SK-N-SH treated with all-trans-retinoic acid at 6 μM for 48 hours (cell line): ENCODE measurements around the gene TAS2R1.

Experiments used
- ATAC-seq: fragments of 200-7000 bp; cut with Tn5 transposase; 3 replicates; pipeline ENCODE4 v1.9.1; 2020; ENCODE audit warnings: mild to moderate bottlenecking, moderate library complexity
- ARNTL ChIP-seq: fragments of 450-650 bp; formaldehyde crosslinking; IDR thresholded peaks from 2 replicates; pipeline ENCODE4 v1.5.0; 2020; ENCODE audit warnings: low read depth, mild to moderate bottlenecking, moderate library complexity, borderline replicate concordance
- BACH2 ChIP-seq: fragments of 250-450 bp; sonication (Bioruptor Pico); IDR thresholded peaks from 2 replicates; pipeline ENCODE4 v1.9.0; 2021; ENCODE audit warnings: mild to moderate bottlenecking, borderline replicate concordance
- CSDC2 ChIP-seq: fragments of 250-450 bp; sonication (Bioruptor Pico); IDR thresholded peaks from 2 replicates; pipeline ENCODE4 v1.5.0; 2020; ENCODE audit warnings: mild to moderate bottlenecking, moderate library complexity
- ESRRG ChIP-seq: fragments of 250-450 bp; sonication (Bioruptor Pico); IDR thresholded peaks from 2 replicates; pipeline ENCODE4 v1.6.1; 2021; ENCODE audit warnings: mild to moderate bottlenecking
- ISL1 ChIP-seq: fragments of 250-450 bp; sonication (Bioruptor Pico); IDR thresholded peaks from 2 replicates; pipeline ENCODE4 v2.1.2; 2022; ENCODE audit warnings: mild to moderate bottlenecking, moderate library complexity
- OSR1 ChIP-seq: fragments of 250-450 bp; sonication (Bioruptor Pico); IDR thresholded peaks from 2 replicates; pipeline ENCODE4 v1.8.0; 2022; ENCODE audit warnings: moderate library complexity, mild to moderate bottlenecking, inconsistent platforms
- PPARA ChIP-seq: fragments of 250-450 bp; sonication (Bioruptor Pico); IDR thresholded peaks from 2 replicates; pipeline ENCODE4 v1.5.0; 2020; ENCODE audit warnings: mild to moderate bottlenecking, borderline replicate concordance
- RARB ChIP-seq: fragments of 250-450 bp; sonication (Bioruptor Pico); IDR thresholded peaks from 2 replicates; pipeline ENCODE4 v1.8.0; 2021; ENCODE audit warnings: mild to moderate bottlenecking, moderate library complexity
- SNAI2 ChIP-seq: fragments of 250-450 bp; sonication (Bioruptor Pico); IDR thresholded peaks from 2 replicates; pipeline ENCODE4 v1.5.0; 2020; ENCODE audit warnings: mild to moderate bottlenecking, moderate library complexity
- TCF4 ChIP-seq: fragments of 250-450 bp; sonication (Bioruptor Pico); IDR thresholded peaks from 2 replicates; pipeline ENCODE4 v1.8.0; 2021; ENCODE audit warnings: mild to moderate bottlenecking, moderate library complexity, borderline replicate concordance
- TOX ChIP-seq: fragments of 250-450 bp; sonication (Bioruptor Pico); IDR thresholded peaks from 2 replicates; pipeline ENCODE4 v1.8.0; 2021; ENCODE audit warnings: mild to moderate bottlenecking, moderate library complexity, borderline replicate concordance
- ZC3H10 ChIP-seq: fragments of 250-450 bp; sonication (Bioruptor Pico); IDR thresholded peaks from 2 replicates; pipeline ENCODE4 v1.5.1; 2021; ENCODE audit warnings: mild to moderate bottlenecking, moderate library complexity
- ZFP3 ChIP-seq: fragments of 250-450 bp; sonication (Bioruptor Pico); IDR thresholded peaks from 2 replicates; pipeline ENCODE4 v1.5.0; 2020; ENCODE audit warnings: mild to moderate bottlenecking, moderate library complexity
- ZFP30 ChIP-seq: fragments of 450-650 bp; formaldehyde crosslinking; IDR thresholded peaks from 2 replicates; pipeline ENCODE4 v1.5.0; 2022; ENCODE audit warnings: mild to moderate bottlenecking, moderate library complexity
- ZNF565 ChIP-seq: fragments of 450-650 bp; formaldehyde crosslinking; conservative IDR thresholded peaks from 2 replicates; pipeline ENCODE4 v1.5.0; 2020; ENCODE audit warnings: low read depth, mild to moderate bottlenecking, moderate library complexity
- ZNF8 ChIP-seq: fragments of 450-650 bp; formaldehyde crosslinking; IDR thresholded peaks from 2 replicates; pipeline ENCODE4 v1.5.0; 2020; ENCODE audit warnings: mild to moderate bottlenecking, moderate library complexity
- TF ChIP-seq, protein P1 (sequence below): fragments of 250-450 bp; sonication (Bioruptor Pico); IDR thresholded peaks from 2 replicates; pipeline ENCODE4 v1.5.0; 2020; ENCODE audit warnings: mild to moderate bottlenecking, moderate library complexity
- TF ChIP-seq, protein P2 (sequence below): fragments of 250-450 bp; sonication (Bioruptor Pico); IDR thresholded peaks from 2 replicates; pipeline ENCODE4 v1.5.1; 2020; ENCODE audit warnings: low read depth, mild to moderate bottlenecking, moderate library complexity
- TF ChIP-seq, protein P3 (sequence below): fragments of 250-450 bp; sonication (Bioruptor Pico); IDR thresholded peaks from 2 replicates; pipeline ENCODE4 v1.8.0; 2020; ENCODE audit warnings: mild to moderate bottlenecking, moderate library complexity, borderline replicate concordance
- TF ChIP-seq, protein P4 (sequence below): fragments of 250-450 bp; sonication (Bioruptor Pico); IDR thresholded peaks from 2 replicates; pipeline ENCODE4 v1.5.1; 2021; ENCODE audit warnings: mild to moderate bottlenecking, moderate library complexity

The TAS2R1 gene

DNA sequence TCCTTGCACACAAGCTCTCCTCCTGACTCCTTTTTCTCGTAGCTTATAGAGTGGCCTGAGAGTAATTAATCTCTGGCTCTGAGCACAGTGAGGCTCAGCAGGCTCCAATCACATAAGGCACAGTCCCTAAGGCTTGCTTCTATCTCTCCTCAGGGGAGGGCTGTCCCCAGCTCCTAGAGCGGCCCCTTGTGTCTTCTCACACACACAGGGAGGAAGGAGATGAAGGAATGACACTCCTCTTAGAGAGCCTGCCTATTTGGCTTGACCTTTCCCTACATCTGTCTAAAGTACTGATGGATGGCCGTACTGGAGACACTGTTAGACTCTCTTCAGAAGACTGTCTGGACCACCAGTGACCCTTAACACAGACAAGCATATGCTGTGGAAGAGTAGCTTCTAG, 12.9 kb downstream of the TAS2R1 start:
- TF ChIP-seq SNAI2 (CRISPR knock-in tag) (no peak), ZFP3 (CRISPR knock-in tag) (no peak), ESRRG (no peak), TCF4 (CRISPR knock-in tag) (no peak), ZFP30 (CRISPR knock-in tag) (no peak), BACH2 (no peak), TOX (CRISPR knock-in tag) (no peak), ISL1 (no peak), PPARA (CRISPR knock-in tag) (no peak)
- TF ChIP-seq, protein P1, sequence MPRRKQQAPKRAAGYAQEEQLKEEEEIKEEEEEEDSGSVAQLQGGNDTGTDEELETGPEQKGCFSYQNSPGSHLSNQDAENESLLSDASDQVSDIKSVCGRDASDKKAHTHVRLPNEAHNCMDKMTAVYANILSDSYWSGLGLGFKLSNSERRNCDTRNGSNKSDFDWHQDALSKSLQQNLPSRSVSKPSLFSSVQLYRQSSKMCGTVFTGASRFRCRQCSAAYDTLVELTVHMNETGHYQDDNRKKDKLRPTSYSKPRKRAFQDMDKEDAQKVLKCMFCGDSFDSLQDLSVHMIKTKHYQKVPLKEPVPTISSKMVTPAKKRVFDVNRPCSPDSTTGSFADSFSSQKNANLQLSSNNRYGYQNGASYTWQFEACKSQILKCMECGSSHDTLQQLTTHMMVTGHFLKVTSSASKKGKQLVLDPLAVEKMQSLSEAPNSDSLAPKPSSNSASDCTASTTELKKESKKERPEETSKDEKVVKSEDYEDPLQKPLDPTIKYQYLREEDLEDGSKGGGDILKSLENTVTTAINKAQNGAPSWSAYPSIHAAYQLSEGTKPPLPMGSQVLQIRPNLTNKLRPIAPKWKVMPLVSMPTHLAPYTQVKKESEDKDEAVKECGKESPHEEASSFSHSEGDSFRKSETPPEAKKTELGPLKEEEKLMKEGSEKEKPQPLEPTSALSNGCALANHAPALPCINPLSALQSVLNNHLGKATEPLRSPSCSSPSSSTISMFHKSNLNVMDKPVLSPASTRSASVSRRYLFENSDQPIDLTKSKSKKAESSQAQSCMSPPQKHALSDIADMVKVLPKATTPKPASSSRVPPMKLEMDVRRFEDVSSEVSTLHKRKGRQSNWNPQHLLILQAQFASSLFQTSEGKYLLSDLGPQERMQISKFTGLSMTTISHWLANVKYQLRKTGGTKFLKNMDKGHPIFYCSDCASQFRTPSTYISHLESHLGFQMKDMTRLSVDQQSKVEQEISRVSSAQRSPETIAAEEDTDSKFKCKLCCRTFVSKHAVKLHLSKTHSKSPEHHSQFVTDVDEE: no peak
- TF ChIP-seq, protein P2, sequence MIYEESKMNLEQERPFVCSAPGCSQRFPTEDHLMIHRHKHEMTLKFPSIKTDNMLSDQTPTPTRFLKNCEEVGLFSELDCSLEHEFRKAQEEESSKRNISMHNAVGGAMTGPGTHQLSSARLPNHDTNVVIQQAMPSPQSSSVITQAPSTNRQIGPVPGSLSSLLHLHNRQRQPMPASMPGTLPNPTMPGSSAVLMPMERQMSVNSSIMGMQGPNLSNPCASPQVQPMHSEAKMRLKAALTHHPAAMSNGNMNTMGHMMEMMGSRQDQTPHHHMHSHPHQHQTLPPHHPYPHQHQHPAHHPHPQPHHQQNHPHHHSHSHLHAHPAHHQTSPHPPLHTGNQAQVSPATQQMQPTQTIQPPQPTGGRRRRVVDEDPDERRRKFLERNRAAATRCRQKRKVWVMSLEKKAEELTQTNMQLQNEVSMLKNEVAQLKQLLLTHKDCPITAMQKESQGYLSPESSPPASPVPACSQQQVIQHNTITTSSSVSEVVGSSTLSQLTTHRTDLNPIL (CRISPR knock-in tag): no peak
- ATAC-seq: peak; percentile 27; the same call in 2 of the 3 replicates

DNA sequence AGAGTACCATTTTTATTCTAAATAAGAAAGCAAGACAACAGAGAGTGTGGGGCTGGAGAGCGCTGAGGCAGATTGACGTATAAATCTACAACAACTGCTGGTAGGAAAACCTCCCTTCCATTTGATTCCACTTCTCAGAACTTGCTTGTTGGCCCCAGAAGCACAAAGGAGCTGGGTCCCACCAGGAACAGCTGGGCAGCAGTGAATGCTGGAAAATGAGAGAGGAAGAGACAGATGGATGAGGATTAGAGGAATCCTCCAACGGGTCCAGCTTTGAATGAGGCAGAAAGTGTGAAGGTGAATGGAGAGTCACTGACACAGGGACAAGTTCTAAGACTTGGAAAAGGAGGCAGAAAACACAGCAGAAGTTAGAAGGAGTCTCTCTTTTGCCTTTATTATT, 14.8 kb downstream of the TAS2R1 start:
- ATAC-seq: no peak
- no peak for TF ChIP-seq TCF4 (CRISPR knock-in tag)
- no peak for TF ChIP-seq TOX (CRISPR knock-in tag)
- no peak for TF ChIP-seq ESRRG
- TF ChIP-seq, protein P1: no peak
- no peak for TF ChIP-seq CSDC2 (CRISPR knock-in tag)
- no peak for TF ChIP-seq OSR1 (CRISPR knock-in tag)
- no peak for TF ChIP-seq ZNF8 (CRISPR knock-in tag)
- TF ChIP-seq ZNF565 (CRISPR knock-in tag): no peak
- TF ChIP-seq BACH2: no peak
- TF ChIP-seq, protein P3, sequence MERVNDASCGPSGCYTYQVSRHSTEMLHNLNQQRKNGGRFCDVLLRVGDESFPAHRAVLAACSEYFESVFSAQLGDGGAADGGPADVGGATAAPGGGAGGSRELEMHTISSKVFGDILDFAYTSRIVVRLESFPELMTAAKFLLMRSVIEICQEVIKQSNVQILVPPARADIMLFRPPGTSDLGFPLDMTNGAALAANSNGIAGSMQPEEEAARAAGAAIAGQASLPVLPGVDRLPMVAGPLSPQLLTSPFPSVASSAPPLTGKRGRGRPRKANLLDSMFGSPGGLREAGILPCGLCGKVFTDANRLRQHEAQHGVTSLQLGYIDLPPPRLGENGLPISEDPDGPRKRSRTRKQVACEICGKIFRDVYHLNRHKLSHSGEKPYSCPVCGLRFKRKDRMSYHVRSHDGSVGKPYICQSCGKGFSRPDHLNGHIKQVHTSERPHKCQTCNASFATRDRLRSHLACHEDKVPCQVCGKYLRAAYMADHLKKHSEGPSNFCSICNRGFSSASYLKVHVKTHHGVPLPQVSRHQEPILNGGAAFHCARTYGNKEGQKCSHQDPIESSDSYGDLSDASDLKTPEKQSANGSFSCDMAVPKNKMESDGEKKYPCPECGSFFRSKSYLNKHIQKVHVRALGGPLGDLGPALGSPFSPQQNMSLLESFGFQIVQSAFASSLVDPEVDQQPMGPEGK (CRISPR knock-in tag): no peak
- no peak for TF ChIP-seq ARNTL (CRISPR knock-in tag)
- TF ChIP-seq, protein P4, sequence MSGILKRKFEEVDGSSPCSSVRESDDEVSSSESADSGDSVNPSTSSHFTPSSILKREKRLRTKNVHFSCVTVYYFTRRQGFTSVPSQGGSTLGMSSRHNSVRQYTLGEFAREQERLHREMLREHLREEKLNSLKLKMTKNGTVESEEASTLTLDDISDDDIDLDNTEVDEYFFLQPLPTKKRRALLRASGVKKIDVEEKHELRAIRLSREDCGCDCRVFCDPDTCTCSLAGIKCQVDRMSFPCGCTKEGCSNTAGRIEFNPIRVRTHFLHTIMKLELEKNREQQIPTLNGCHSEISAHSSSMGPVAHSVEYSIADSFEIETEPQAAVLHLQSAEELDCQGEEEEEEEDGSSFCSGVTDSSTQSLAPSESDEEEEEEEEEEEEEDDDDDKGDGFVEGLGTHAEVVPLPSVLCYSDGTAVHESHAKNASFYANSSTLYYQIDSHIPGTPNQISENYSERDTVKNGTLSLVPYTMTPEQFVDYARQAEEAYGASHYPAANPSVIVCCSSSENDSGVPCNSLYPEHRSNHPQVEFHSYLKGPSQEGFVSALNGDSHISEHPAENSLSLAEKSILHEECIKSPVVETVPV: no peak
- no peak for TF ChIP-seq SNAI2 (CRISPR knock-in tag)
- TF ChIP-seq PPARA (CRISPR knock-in tag): no peak
- no peak for TF ChIP-seq RARB
- TF ChIP-seq, protein P2 (CRISPR knock-in tag): no peak
- no peak for TF ChIP-seq ZC3H10 (CRISPR knock-in tag)
- TF ChIP-seq ZFP30 (CRISPR knock-in tag): no peak
